GM21529 (cell line): ENCODE measurements around the gene NAE1.
"Not testable (repeated sequence)": the region's sequence is repeated elsewhere in the genome, so short reads cannot be mapped to it uniquely, and the experiment has no call there.

Experiments
- ATAC-seq: cut with Tn5 transposase; IDR thresholded peaks from one replicate; pipeline ENCODE4 v1.9.1; 2021; ENCODE audit not compliant: unreplicated experiment

Gene NAE1

GRCh38 chr16:66809765-66810164 lies 21.0 kb downstream of the NAE1 start:
- ATAC-seq: no peak

- ATAC-seq: no peak
These were observed 28.6 kb downstream of the NAE1 start for GRCh38 chr16:66802159-66802558.

- no peak for ATAC-seq
These were observed 29.3 kb downstream of the NAE1 start, which contains the start of gene TERB1 for GRCh38 chr16:66801320-66802105. TSS of gene TERB1 (minus strand) at chr16:66801584. CDS start at chr16:66796798, 4,786 bp downstream.

- no peak for ATAC-seq
These were observed 29.9 kb downstream of the NAE1 start for GRCh38 chr16:66800856-66801255.

GRCh38 chr16:66798161-66798560 lies 32.6 kb downstream of the NAE1 start:
- no peak for ATAC-seq

- ATAC-seq: not testable (repeated sequence)
These were observed 36.8 kb downstream of the NAE1 start for GRCh38 chr16:66793984-66794383.

GRCh38 chr16:66790130-66790733 lies 40.5 kb downstream of the NAE1 start:
- no peak for ATAC-seq

GRCh38 chr16:66787427-66787826 lies 43.3 kb downstream of the NAE1 start:
- no peak for ATAC-seq

GRCh38 chr16:66786551-66786950 lies 44.2 kb downstream of the NAE1 start:
- no peak for ATAC-seq

GRCh38 chr16:66776457-66776856 lies 54.3 kb downstream of the NAE1 start:
- no peak for ATAC-seq

GRCh38 chr16:66774981-66775380 lies 55.8 kb downstream of the NAE1 start:
- ATAC-seq: no peak

- ATAC-seq: no peak
These were observed 72.7 kb downstream of the NAE1 start for GRCh38 chr16:66758086-66758485.

GRCh38 chr16:66754819-66755218 lies 76.0 kb downstream of the NAE1 start:
- ATAC-seq: no peak

- no peak for ATAC-seq
These were observed 76.6 kb downstream of the NAE1 start for GRCh38 chr16:66754211-66754610.

GRCh38 chr16:66752958-66753357 lies 77.8 kb downstream of the NAE1 start:
- ATAC-seq: no peak
